H9 (cell line): Measurements from ENCODE around the gene CRABP2. TPM values are rescaled to one million over a fixed set of nuclear protein-coding genes. Genes with fewer than 3 reads are reported as not detected.

Source experiments
- DNase-seq: peaks from one replicate; pipeline ENCODE4 v3.0.0-alpha.2; 2017
- H2AFZ ChIP-seq: one replicate; pipeline ENCODE4 v1.6.1; 2013; ENCODE audit warnings: mild to moderate bottlenecking, low read length, control low read depth, moderate library complexity
- H2AK5ac ChIP-seq: 2 replicates; pipeline ENCODE4 v1.6.1; 2013; ENCODE audit warnings: low read length, control low read depth, mixed read lengths; ENCODE audit not compliant: insufficient read length
- H2BK120ac ChIP-seq: one replicate; pipeline ENCODE4 v1.6.1; 2013; ENCODE audit warnings: low read depth, mild to moderate bottlenecking, low read length, control low read depth, inconsistent platforms; ENCODE audit not compliant: poor library complexity, severe bottlenecking
- H2BK12ac ChIP-seq: 2 replicates; pipeline ENCODE4 v1.6.1; 2013; ENCODE audit warnings: low read length, control low read depth, mixed read lengths, low read depth; ENCODE audit not compliant: insufficient read length
- H2BK15ac ChIP-seq: 2 replicates; pipeline ENCODE4 v1.6.1; 2013; ENCODE audit warnings: low read depth, low read length, control low read depth
- H2BK20ac ChIP-seq: one replicate; pipeline ENCODE4 v1.6.1; 2013; ENCODE audit warnings: low read depth, mild to moderate bottlenecking, low read length, control low read depth, inconsistent platforms; ENCODE audit not compliant: poor library complexity, severe bottlenecking
- H2BK5ac ChIP-seq: 2 replicates; pipeline ENCODE4 v1.6.1; 2013; ENCODE audit warnings: low read length, control low read depth, mixed read lengths; ENCODE audit not compliant: insufficient read length
- H3K14ac ChIP-seq: 2 replicates; pipeline ENCODE4 v1.6.1; 2013; ENCODE audit warnings: low read length, control low read depth; ENCODE audit not compliant: insufficient read depth
- H3K18ac ChIP-seq: 2 replicates; pipeline ENCODE4 v1.6.1; 2013; ENCODE audit warnings: low read depth, mild to moderate bottlenecking, mixed read lengths, low read length, control low read depth; ENCODE audit not compliant: insufficient read length
- H3K23ac ChIP-seq: 2 replicates; pipeline ENCODE4 v1.6.1; 2013; ENCODE audit warnings: low read length, control low read depth, mixed read lengths, low read depth; ENCODE audit not compliant: insufficient read length
- H3K23me2 ChIP-seq: 2 replicates; pipeline ENCODE4 v1.6.1; 2013; ENCODE audit warnings: low read depth, mild to moderate bottlenecking, mixed read lengths, low read length, control low read depth; ENCODE audit not compliant: insufficient read length, poor library complexity, severe bottlenecking
- H3K27ac ChIP-seq: 2 replicates; pipeline ENCODE4 v1.5.1; 2013; ENCODE audit warnings: low read length, control low read depth, mixed read lengths, low read depth; ENCODE audit not compliant: insufficient read length
- H3K27me3 ChIP-seq: 2 replicates; pipeline ENCODE4 v1.6.1; 2013; ENCODE audit warnings: low read length, control low read depth, inconsistent platforms; ENCODE audit not compliant: insufficient read depth
- H3K4ac ChIP-seq: 2 replicates; pipeline ENCODE4 v1.6.1; 2013; ENCODE audit warnings: low read depth, mild to moderate bottlenecking, control low read depth, inconsistent platforms, low read length, moderate library complexity
- H3K4me1 ChIP-seq: 2 replicates; pipeline ENCODE4 v1.6.1; 2013; ENCODE audit warnings: low read length, control low read depth, inconsistent platforms; ENCODE audit not compliant: insufficient read depth
- H3K4me2 ChIP-seq: 2 replicates; pipeline ENCODE4 v1.6.1; 2013; ENCODE audit warnings: low read length, control low read depth, mixed read lengths; ENCODE audit not compliant: insufficient read length, insufficient read depth
- H3K56ac ChIP-seq: 2 replicates; pipeline ENCODE4 v1.6.1; 2013; ENCODE audit warnings: low read depth, mild to moderate bottlenecking, mixed read lengths, low read length, control low read depth; ENCODE audit not compliant: insufficient read length
- H3K79me1 ChIP-seq: 2 replicates; pipeline ENCODE4 v1.6.1; 2013; ENCODE audit warnings: low read depth, mild to moderate bottlenecking, moderate library complexity, low read length, control low read depth, inconsistent platforms; ENCODE audit not compliant: insufficient read depth, poor library complexity, severe bottlenecking
- H3K79me2 ChIP-seq: 2 replicates; pipeline ENCODE4 v1.6.1; 2013; ENCODE audit warnings: low read length, control low read depth, inconsistent platforms; ENCODE audit not compliant: insufficient read depth
- H3K9ac ChIP-seq: 2 replicates; pipeline ENCODE4 v1.6.1; 2013; ENCODE audit warnings: low read length, control low read depth, mixed read lengths; ENCODE audit not compliant: insufficient read length; ENCODE audit errors: extremely low read depth
- H3K9me3 ChIP-seq: one replicate; pipeline ENCODE4 v1.6.1; 2013; ENCODE audit warnings: low read depth, low read length, inconsistent platforms; ENCODE audit not compliant: control insufficient read depth
- H3T11ph ChIP-seq: one replicate; pipeline ENCODE4 v1.6.1; 2013; ENCODE audit warnings: mild to moderate bottlenecking, low read length, control low read depth, inconsistent platforms
- H4K20me1 ChIP-seq: one replicate; pipeline ENCODE4 v1.6.1; 2013; ENCODE audit not compliant: control insufficient read depth, insufficient read length, insufficient read depth
- H4K5ac ChIP-seq: 2 replicates; pipeline ENCODE4 v1.6.1; 2013; ENCODE audit warnings: low read depth, mild to moderate bottlenecking, mixed read lengths, low read length, control low read depth; ENCODE audit not compliant: insufficient read length
- H4K8ac ChIP-seq: replicated peaks from 2 replicates; pipeline ENCODE4 v1.6.1; 2013; ENCODE audit warnings: low read length, control low read depth, mixed read lengths, low read depth; ENCODE audit not compliant: insufficient read length
- H4K91ac ChIP-seq: 2 replicates; pipeline ENCODE4 v1.6.1; 2013; ENCODE audit warnings: low read depth, mild to moderate bottlenecking, moderate library complexity, mixed read lengths, low read length, control low read depth; ENCODE audit not compliant: insufficient read length
- H3K27ac Mint-ChIP-seq, 3 experiments: 2 replicates in 2 of 3; 3 replicates in 1 of 3; pipeline ENCODE4 v1.8.0; 2020 to 2021; ENCODE audit warnings: mixed read lengths in 3 of 3, mild to moderate bottlenecking in 1 of 3, moderate library complexity in 1 of 3
- H3K27me3 Mint-ChIP-seq: 2 replicates; pipeline ENCODE4 v1.8.0; 2021; ENCODE audit warnings: low read depth, mild to moderate bottlenecking, moderate library complexity, mixed read lengths
- H3K36me3 Mint-ChIP-seq, 3 experiments: 2 replicates in 2 of 3; 3 replicates in 1 of 3; pipeline ENCODE4 v1.8.0; 2020 to 2021; ENCODE audit warnings: low read depth in 3 of 3, mixed read lengths in 3 of 3; ENCODE audit not compliant: insufficient read depth in 1 of 3
- H3K4me1 Mint-ChIP-seq, 2 experiments: 2 replicates each; pipeline ENCODE4 v1.8.0; 2020; ENCODE audit warnings: mixed read lengths in 2 of 2
- H3K4me3 Mint-ChIP-seq, 2 experiments: 2 replicates in 1 of 2; 3 replicates in 1 of 2; pipeline ENCODE4 v1.8.0; 2020 to 2021; ENCODE audit warnings: mild to moderate bottlenecking in 2 of 2, mixed read lengths in 2 of 2, moderate library complexity in 1 of 2
- H3K9me3 Mint-ChIP-seq, 2 experiments: 2 replicates in 1 of 2; 3 replicates in 1 of 2; pipeline ENCODE4 v1.8.0; 2020; ENCODE audit warnings: mild to moderate bottlenecking in 2 of 2, mixed read lengths in 2 of 2, moderate library complexity in 1 of 2
- CTCF ChIP-seq: fragments of 200-600 bp; sonication (generic); conservative IDR thresholded peaks from 3 replicates; pipeline ENCODE4 v1.8.0; 2021; ENCODE audit warnings: antibody characterized with exemption, mild to moderate bottlenecking
- WGBS: extraction: QIAGEN DNeasy Blood & Tissue Kit; methylation state at CpG from one replicate; pipeline ENCODE4 v1.1.7; 2013; ENCODE audit warnings: missing lambda C conversion rate, low lambda C conversion rate, mixed read lengths; ENCODE audit not compliant: insufficient read length; ENCODE audit errors: extremely low coverage; 5-methylcytosine and 5-hydroxymethylcytosine counted together
- total RNA-seq: library from RNA; stranded (reverse); gene quantifications from 2 replicates; pipeline ENCODE4 v1.2.1, GENCODE V29; 2021

Gene CRABP2
- total RNA-seq, 1 experiment from 2014 or later = 184 TPM

GRCh38 chr1:156691665-156692440 lies 13.5 kb downstream of the CRABP2 start:
- no peaks in the 10 kb centered on the region for H3K79me2 ChIP-seq
- no peak for DNase-seq
- H2AK5ac ChIP-seq = no peak overlapping the region
- H2BK120ac ChIP-seq = no peak overlapping the region
- H3T11ph ChIP-seq = no peak overlapping the region
- Mint-ChIP-seq H3K27me3 (peaks cover 13% of the 10 kb centered on the region), H3K4me1 (peaks cover 57 to 63% of the 10 kb centered on the region in 2 experiments), H3K9me3 (peaks cover 0 to 5% of the 10 kb centered on the region in 2 experiments; a peak in 1 of 5 replicates), H3K27ac (peak overlapping the region; percentile 82 to 96 (median 90); a peak in 6 of 7 replicates), H3K4me3 (peak overlapping the region; percentile 54 to 75), H3K36me3 (peaks cover 0 to 5% (median 2%) of the 10 kb centered on the region in 3 experiments; a peak in 2 of 7 replicates)
- no CpG with 5 or more reads among the region's 20 CpGs for WGBS
- peaks cover 17% of the 10 kb centered on the region; the same call in 1 of the 2 replicates for H3K4me1 ChIP-seq
- H3K27me3 ChIP-seq = no peaks in the 10 kb centered on the region
- peak; percentile 10; the same call in 1 of the 3 replicates for TF ChIP-seq CTCF
- H2BK15ac ChIP-seq = no peak overlapping the region
- no peak overlapping the region for H3K18ac ChIP-seq
- no peak overlapping the region for H3K23ac ChIP-seq
- no peak overlapping the region for H2BK5ac ChIP-seq
- no peak overlapping the region for H2AFZ ChIP-seq
- no peak overlapping the region for H3K4ac ChIP-seq
- no peaks in the 10 kb centered on the region for H3K9me3 ChIP-seq
- H4K20me1 ChIP-seq = no peaks in the 10 kb centered on the region
- H4K8ac ChIP-seq = no peak overlapping the region
- H3K79me1 ChIP-seq = no peaks in the 10 kb centered on the region
- H3K4me2 ChIP-seq = peak overlapping the region; percentile 53
- H3K56ac ChIP-seq = no peak overlapping the region
- H4K91ac ChIP-seq = no peak overlapping the region
- H3K27ac ChIP-seq = no peak overlapping the region
- no peak overlapping the region for H2BK20ac ChIP-seq
- H2BK12ac ChIP-seq = no peak overlapping the region
- H3K9ac ChIP-seq = no peak overlapping the region
- peaks cover 10% of the 10 kb centered on the region for H3K23me2 ChIP-seq
- no peak overlapping the region for H4K5ac ChIP-seq
- H3K14ac ChIP-seq = 0 out of 2 replicates have a peak overlapping the region, but pooled peaks have one; percentile 43
